HepG2 (cell line): ENCODE results near the gene HS3ST5. TPM values are rescaled to one million over a fixed set of nuclear protein-coding genes. Genes with fewer than 3 reads are reported as not detected.

Experiments used
- ATAC-seq: fragments of 200-7000 bp; cut with Tn5 transposase; 3 replicates; pipeline ENCODE4 v1.9.1; 2020; ENCODE audit warnings: mild to moderate bottlenecking, moderate library complexity
- BruUV-seq: library from RNA; stranded (reverse); fragments of 400-500 nt; replicated peaks from 2 replicates; lab custom pipeline; 2021; lab: Mats Ljungman, UMichigan
- CTCF ChIA-PET: fragments of 300-600 bp; formaldehyde crosslinking; extraction: SDS; loops from one replicate; lab custom pipeline; 2021; ENCODE audit warnings: low total read pairs, inconsistent platforms, low intra/inter-chr PET ratio; lab: Yijun Ruan, JAX
- POLR2A ChIA-PET: fragments of 350-600 bp; sonication (Branson Sonifier 250); formaldehyde crosslinking; loops from one replicate; lab custom pipeline; 2020; ENCODE audit warnings: antibody characterized with exemption, inconsistent platforms; lab: Yijun Ruan, JAX
- DNase-seq: peaks from one replicate; pipeline ENCODE4 v3.0.0-alpha.2; 2015; ENCODE audit warnings: low spot score
- FAIRE-seq: peaks from 3 replicates; lab custom pipeline; 2011; peaks lifted over from hg19 to GRCh38; lab: Jason Lieb, UNC
- H2AFZ ChIP-seq: one replicate; pipeline ENCODE4 v1.6.1; 2011; ENCODE audit warnings: low read length, inconsistent platforms
- H3K27ac ChIP-seq: fragments of 300-600 bp; 3 replicates; pipeline ENCODE4 v1.8.0; 2011; ENCODE audit warnings: mixed run types, mild to moderate bottlenecking, mixed read lengths, low read length, inconsistent platforms; ENCODE audit not compliant: insufficient read depth; ENCODE audit errors: extremely low read length
- H3K27me3 ChIP-seq, 2 experiments: fragments of 200-600 bp in 1 of 2; 2 replicates in 1 of 2; 3 replicates in 1 of 2; pipeline versions ENCODE4 v1.6.0 to v1.8.0; 2011; ENCODE audit warnings: low read length in 2 of 2, mild to moderate bottlenecking in 2 of 2, moderate library complexity in 2 of 2, inconsistent platforms in 1 of 2; ENCODE audit not compliant: insufficient read depth in 2 of 2, control insufficient read depth in 1 of 2
- H3K36me3 ChIP-seq, 2 experiments: fragments of 200-600 bp in 1 of 2; replicated peaks in 1 of 2; 2 replicates in 1 of 2; 3 replicates in 1 of 2; pipeline versions ENCODE4 v1.5.1 to v1.8.0; 2011; ENCODE audit warnings: low read length in 2 of 2, inconsistent platforms in 1 of 2; ENCODE audit not compliant: insufficient read depth in 2 of 2, control insufficient read depth in 1 of 2
- H3K4me1 ChIP-seq: 2 replicates; pipeline ENCODE4 v1.5.1; 2012; ENCODE audit warnings: low read length, inconsistent platforms; ENCODE audit not compliant: insufficient read depth
- H3K4me2 ChIP-seq: 2 replicates; pipeline ENCODE4 v1.6.0; 2011; ENCODE audit warnings: low read depth, low read length, inconsistent platforms
- H3K4me3 ChIP-seq, 3 experiments: fragments of 200-600 bp in 1 of 3; sonication (generic), shearing (Covaris generic) in 1 of 3; replicated peaks in 1 of 3; 2 replicates each; pipeline ENCODE4 v1.5.1; 2011 to 2016; ENCODE audit warnings: low read length in 3 of 3, inconsistent platforms in 2 of 3, low read depth in 2 of 3, mild to moderate bottlenecking in 2 of 3, control low read depth in 1 of 3, mixed read lengths in 1 of 3; ENCODE audit not compliant: insufficient read depth in 1 of 3
- H3K79me2 ChIP-seq: one replicate; pipeline ENCODE4 v1.6.1; 2011; ENCODE audit warnings: low read length, inconsistent platforms; ENCODE audit not compliant: insufficient read depth
- H3K9ac ChIP-seq: 2 replicates; pipeline ENCODE4 v1.6.0; 2011; ENCODE audit warnings: mild to moderate bottlenecking, low read depth, low read length, inconsistent platforms; ENCODE audit not compliant: insufficient read depth
- H3K9me3 ChIP-seq: 2 replicates; pipeline ENCODE4 v1.5.1; 2012; ENCODE audit warnings: mild to moderate bottlenecking, low read length
- H4K20me1 ChIP-seq: 2 replicates; pipeline ENCODE4 v1.6.0; 2011; ENCODE audit warnings: inconsistent platforms, mild to moderate bottlenecking, low read length, moderate library complexity; ENCODE audit not compliant: insufficient read depth
- IRX3 ChIP-seq: sonication (generic); formaldehyde crosslinking; IDR thresholded peaks from 2 replicates; pipeline ENCODE4 v1.8.1; 2023; ENCODE audit warnings: mild to moderate bottlenecking, low read depth, missing genetic modification reagents, borderline replicate concordance
- ZNF3 ChIP-seq: IDR thresholded peaks from 2 replicates; pipeline ENCODE4 v1.7.0; 2017; ENCODE audit warnings: inconsistent platforms
- WGBS: methylation state at CpG from one replicate; pipeline ENCODE4 v1.1.6; 2017; ENCODE audit warnings: low lambda C conversion rate; 5-methylcytosine and 5-hydroxymethylcytosine counted together
- in situ Hi-C: cut with HindIII; loops from 2 replicates; pipeline ENCODE4 v1.10.0; 2017; ENCODE audit warnings: low pct_unique_long_range_greater_than_20kb; ENCODE audit not compliant: extremely low pct_ligation_motif_present
- intact Hi-C: fragments of 100-400 bp; cut with micrococcal nuclease; formaldehyde crosslinking; loops from one replicate; pipeline ENCODE4 v1.10.0; 2022; ENCODE audit not compliant: unreplicated experiment
- polyA plus RNA-seq, 8 experiments: library from polyadenylated mRNA; depleted of rRNA in 3 of 8; stranded (reverse) in 7 of 8; unstranded in 1 of 8; fragments of >200 nt; fragmentation: Illumina TruSeq in 4 of 8; extraction: Trizol in 4 of 8; gene quantifications; 2 replicates each; pipeline versions ENCODE4 v1.2.1 to v1.2.3, GENCODE V29; 2011 to 2016; ENCODE audit warnings: low read depth in 4 of 8, missing spikeins in 1 of 8, mixed read lengths in 1 of 8; ENCODE audit not compliant: insufficient read depth in 1 of 8
- total RNA-seq, 5 experiments: library from RNA; depleted of rRNA; stranded (reverse); fragments of >200 nt; fragmentation: Illumina TruSeq; extraction: Trizol; gene quantifications; 2 replicates each; pipeline ENCODE4 v1.2.3, GENCODE V29; 2016; ENCODE audit warnings: low read depth in 1 of 5
- TF ChIP-seq, protein P1 (sequence below): sonication (generic); formaldehyde crosslinking; IDR thresholded peaks from 2 replicates; pipeline ENCODE4 v1.9.0; 2022; ENCODE audit warnings: missing genetic modification reagents, mild to moderate bottlenecking, borderline replicate concordance
- TF ChIP-seq, protein P2 (sequence below): sonication (generic); formaldehyde crosslinking; IDR thresholded peaks from 2 replicates; pipeline ENCODE4 v1.8.0; 2022; ENCODE audit warnings: low read depth, missing genetic modification reagents
- TF ChIP-seq, protein P3 (sequence below): sonication (generic); formaldehyde crosslinking; IDR thresholded peaks from 2 replicates; pipeline ENCODE4 v1.4.0; 2020; ENCODE audit warnings: mild to moderate bottlenecking, missing genetic modification reagents, borderline replicate concordance

The HS3ST5 gene
- total and polyA plus RNA-seq, 2 of the 13 experiments (the other 11 are each of a cell fraction or from before 2014, with no cell fraction given): 1.1 to 1.6 TPM

DNA sequence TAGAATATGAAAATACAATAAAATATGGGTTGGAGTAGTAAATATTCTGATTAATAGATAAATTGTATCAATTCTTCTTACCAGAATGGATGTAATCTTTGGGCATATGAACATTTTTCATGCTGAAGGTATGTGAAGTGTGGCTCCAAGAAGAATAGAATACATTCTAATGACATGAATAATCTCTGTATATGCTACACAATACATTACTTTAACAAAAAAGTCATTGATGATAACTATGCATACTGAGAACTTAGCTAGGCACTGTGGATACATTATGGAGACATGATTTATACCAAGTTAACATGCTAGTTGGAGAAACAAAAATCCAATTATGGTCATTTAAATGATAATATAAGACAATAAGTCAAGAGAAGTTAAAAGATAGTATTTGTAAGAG is 309.2 kb downstream of the HS3ST5 start:
- Histone ChIP-seq H3K9me3 (no peaks in the 10 kb centered on the region), H3K9ac (no peak overlapping the region), H2AFZ (no peak overlapping the region), H3K4me1 (peaks cover 17% of the 10 kb centered on the region), H3K79me2 (no peaks in the 10 kb centered on the region), H3K27ac (no peak overlapping the region), H3K4me2 (no peak overlapping the region), H3K36me3 (no peaks in the 10 kb centered on the region), H3K27me3 (no peaks in the 10 kb centered on the region), H4K20me1 (no peaks in the 10 kb centered on the region), H3K4me3 (no peak overlapping the region)
- intact Hi-C loops (no loop called here), in situ Hi-C loops (no loop called here)
- ATAC-seq: no peak
- BruUV-seq: no TSS peak
- DNase-seq: no peak
- TF ChIP-seq, protein P1, sequence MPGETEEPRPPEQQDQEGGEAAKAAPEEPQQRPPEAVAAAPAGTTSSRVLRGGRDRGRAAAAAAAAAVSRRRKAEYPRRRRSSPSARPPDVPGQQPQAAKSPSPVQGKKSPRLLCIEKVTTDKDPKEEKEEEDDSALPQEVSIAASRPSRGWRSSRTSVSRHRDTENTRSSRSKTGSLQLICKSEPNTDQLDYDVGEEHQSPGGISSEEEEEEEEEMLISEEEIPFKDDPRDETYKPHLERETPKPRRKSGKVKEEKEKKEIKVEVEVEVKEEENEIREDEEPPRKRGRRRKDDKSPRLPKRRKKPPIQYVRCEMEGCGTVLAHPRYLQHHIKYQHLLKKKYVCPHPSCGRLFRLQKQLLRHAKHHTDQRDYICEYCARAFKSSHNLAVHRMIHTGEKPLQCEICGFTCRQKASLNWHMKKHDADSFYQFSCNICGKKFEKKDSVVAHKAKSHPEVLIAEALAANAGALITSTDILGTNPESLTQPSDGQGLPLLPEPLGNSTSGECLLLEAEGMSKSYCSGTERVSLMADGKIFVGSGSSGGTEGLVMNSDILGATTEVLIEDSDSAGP (CRISPR knock-in tag): no peak
- no peak for TF ChIP-seq ZNF3 (CRISPR knock-in tag)
- TF ChIP-seq, protein P2, sequence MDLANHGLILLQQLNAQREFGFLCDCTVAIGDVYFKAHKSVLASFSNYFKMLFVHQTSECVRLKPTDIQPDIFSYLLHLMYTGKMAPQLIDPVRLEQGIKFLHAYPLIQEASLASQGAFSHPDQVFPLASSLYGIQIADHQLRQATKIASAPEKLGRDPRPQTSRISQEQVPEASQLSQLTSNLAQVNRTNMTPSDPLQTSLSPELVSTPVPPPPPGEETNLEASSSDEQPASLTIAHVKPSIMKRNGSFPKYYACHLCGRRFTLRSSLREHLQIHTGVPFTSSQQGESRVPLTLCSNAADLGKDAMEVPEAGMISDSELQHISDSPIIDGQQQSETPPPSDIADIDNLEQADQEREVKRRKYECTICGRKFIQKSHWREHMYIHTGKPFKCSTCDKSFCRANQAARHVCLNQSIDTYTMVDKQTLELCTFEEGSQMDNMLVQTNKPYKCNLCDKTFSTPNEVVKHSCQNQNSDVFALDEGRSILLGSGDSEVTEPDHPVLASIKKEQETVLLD: no peak
- CTCF ChIA-PET: no interaction called here
- POLR2A ChIA-PET: no interaction called here
- no peak for FAIRE-seq

DNA sequence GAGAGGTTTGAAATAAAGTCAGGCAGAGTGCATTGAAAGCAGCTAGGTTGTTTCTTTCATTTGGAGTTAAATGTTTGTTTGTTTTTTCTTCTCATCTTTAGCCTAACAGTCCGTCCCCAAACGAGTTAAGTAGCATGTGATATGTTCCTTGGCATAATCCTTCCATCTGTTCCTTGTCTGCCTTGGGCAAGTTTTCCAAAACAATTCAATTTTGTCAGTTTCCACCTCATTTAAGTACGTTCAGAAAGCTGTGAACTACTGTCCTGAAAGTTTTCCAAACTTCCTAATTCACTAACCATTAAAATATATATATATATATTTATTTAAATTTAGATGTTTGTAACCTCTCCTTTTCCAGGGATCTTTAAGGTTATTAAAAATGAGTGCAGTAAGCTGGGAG is 310.1 kb downstream of the HS3ST5 start:
- 19% methylated on average over 3 of the region's 3 CpGs for WGBS
- Histone ChIP-seq H3K27me3 (no peaks in the 10 kb centered on the region), H4K20me1 (no peaks in the 10 kb centered on the region), H3K79me2 (no peaks in the 10 kb centered on the region), H3K4me1 (peaks cover 17% of the 10 kb centered on the region), H3K9me3 (no peaks in the 10 kb centered on the region), H2AFZ (no peak overlapping the region)
- FAIRE-seq (no peak), ATAC-seq (no peak)
- intact Hi-C loops: no loop called here
- no TSS peak for BruUV-seq
- CTCF ChIA-PET: no interaction called here
- TF ChIP-seq, protein P3, sequence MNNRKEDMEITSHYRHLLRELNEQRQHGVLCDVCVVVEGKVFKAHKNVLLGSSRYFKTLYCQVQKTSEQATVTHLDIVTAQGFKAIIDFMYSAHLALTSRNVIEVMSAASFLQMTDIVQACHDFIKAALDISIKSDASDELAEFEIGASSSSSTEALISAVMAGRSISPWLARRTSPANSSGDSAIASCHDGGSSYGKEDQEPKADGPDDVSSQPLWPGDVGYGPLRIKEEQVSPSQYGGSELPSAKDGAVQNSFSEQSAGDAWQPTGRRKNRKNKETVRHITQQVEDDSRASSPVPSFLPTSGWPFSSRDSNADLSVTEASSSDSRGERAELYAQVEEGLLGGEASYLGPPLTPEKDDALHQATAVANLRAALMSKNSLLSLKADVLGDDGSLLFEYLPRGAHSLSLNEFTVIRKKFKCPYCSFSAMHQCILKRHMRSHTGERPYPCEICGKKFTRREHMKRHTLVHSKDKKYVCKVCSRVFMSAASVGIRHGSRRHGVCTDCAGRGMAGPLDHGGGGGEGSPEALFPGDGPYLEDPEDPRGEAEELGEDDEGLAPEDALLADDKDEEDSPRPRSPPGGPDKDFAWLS (CRISPR knock-in tag): no peak
- TF ChIP-seq IRX3 (CRISPR knock-in tag): no peak
- TF ChIP-seq, all 625 proteins: peak for 0
- H3K4me3 ChIP-seq: no peak overlapping the region
- no peak overlapping the region for H3K9ac ChIP-seq
- in situ Hi-C loops: no loop called here
- no peak for DNase-seq
- POLR2A ChIA-PET: no interaction called here
- H3K36me3 ChIP-seq: no peaks in the 10 kb centered on the region
- H3K27ac ChIP-seq: no peak overlapping the region
- no peak overlapping the region for H3K4me2 ChIP-seq
